ENCODE results near the gene KDM4C.
"Not testable (repeated sequence)": the region's sequence is repeated elsewhere in the genome, so short reads cannot be mapped to it uniquely, and the experiment has no call there.

Gene KDM4C

DNA sequence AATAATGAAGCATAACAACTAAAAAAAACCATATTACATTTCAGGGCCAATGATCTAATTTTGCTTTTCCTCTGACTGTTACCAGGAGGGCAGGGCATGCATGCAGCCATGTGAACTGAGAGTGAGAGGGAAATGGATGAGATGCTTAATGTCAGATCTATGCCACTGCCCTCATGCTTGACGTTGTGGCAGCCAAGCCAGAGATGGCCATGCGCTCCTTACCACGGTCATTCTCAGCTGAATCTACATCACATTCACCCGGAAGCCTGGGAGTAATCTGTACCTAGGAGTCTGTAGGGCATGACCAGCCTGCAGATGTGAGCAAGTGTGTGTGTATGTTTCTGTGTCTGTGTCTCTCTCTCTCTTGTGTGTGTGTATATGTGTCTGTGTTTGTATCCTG, 183.7 kb downstream of the KDM4C start:
- DNase-seq, result no peak

DNA sequence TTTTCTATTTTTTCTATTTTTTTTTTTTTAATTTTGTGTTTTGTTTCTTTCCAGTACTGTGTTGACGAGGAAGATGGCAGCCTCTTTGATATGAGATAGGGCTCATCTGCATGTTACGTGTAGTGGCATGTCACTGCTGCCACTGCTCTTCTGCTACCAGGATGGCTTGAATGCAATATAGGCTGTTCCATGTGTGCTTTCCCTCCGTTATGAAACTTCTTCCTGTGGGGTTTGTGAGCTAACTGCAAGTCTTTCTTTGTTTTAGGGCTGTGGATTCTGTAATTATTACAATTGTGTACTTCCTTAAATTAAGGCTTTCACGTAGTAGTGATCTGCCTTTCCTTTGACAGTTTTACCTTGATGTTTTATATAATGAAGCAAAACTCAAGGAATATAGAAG, 184.6 kb downstream of the KDM4C start:
- DNase-seq, result no peak

DNA sequence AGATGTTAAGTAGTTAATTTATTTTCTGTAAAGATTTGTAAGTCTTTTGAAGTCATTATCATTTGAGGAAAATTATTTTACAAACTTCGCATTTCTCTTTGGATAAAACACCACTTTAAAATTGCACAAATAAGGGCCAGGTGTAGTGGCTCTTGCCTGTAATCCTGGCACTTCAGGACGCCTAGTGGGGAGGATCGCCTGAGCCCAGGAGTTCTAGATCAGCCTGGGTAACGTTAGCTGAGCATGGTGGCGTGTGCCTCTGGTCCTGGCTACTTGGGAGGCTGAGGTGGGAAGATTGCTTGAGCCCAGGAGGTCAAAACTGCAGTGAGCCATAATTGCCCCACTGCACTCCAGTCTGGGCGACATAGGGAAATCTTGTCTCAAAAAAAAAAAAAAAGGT, 185.5 kb downstream of the KDM4C start:
- no peak for DNase-seq

DNA sequence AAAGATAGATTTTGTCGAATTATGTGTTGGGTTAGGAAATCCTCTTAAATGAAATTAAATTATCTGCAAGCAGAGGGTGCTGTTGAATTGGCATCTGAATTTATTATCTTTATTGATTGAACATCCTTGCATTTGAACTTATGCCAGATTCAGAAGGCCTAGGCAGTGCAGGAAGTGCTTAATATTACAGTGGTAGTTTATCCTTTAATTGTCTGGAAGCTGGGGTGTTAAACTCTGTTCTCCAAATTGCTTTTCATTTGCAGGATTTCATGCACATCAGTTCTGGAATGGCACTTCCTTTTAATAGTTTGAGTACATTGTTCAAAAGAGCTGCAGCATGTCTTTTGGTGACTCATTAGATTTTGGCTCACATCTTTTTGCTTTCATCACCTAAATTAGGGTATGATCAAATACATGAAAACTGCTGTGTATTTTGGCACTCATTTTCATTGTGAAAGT, 186.3 kb downstream of the KDM4C start:
- peak in 1 of 3 experiments; percentile 43 for DNase-seq

DNA sequence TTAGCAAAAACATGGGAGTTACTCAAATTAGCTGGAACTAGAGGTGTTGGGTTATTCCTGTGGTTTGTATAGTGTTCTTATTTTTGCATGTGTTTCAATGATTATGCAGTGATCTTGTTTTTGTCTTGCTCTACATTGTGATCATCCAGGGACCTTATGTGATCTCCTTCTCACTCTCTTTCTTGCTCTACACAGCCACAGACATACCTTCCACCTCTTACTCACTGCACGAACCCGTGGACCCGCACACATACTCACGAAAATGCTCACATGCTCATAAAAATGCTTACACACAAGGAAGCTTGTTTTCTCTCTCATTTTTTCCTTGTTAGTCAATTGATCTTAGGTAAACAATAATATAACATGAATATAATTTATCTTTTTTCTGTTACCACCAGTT, 187.1 kb downstream of the KDM4C start:
- DNase-seq, result no peak

DNA sequence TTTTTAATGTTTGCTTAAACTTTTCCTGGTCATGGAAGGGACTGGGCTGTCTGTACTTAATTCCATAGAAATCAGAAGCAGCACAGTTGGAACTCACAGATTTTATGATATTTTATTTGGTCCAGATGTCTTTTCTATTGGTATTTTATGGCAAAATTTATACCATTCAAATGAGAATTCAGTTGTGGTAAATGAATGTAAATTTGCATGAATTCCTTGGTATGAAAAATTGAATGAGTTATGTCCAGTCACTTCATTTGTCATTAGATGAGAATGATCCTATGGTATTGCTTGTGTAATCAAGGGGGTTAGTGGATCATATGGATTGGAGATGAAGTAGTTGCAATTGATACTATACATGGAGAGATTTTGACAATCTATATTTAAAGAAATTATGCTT, 188.0 kb downstream of the KDM4C start:
- DNase-seq, result no peak

DNA sequence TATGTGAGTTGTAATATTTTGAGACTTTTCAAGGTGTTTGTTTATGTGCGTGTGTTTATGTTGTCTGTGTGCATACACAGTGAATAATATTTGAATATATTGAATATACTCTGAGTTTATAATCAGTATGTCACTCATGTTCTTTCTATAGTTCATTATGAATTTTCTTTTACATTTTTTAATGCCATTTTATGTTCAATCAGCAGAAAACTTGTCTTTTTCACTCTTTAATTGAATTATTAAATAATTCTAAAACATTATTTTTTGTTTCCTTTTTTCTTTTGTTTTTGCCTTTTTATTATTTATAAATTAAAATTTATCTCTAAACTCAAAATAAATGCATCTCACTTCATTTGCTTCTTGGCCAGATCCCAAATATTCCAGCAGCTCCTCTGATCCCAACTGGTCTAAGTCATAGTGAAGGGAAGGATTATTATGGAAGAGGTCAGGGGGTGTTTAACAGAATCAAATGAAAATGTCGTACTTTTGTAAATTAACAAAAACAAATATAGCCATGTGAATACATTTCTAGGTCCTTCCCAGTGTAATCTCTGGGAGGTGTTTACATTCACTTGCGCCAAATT, 188.9 kb downstream of the KDM4C start:
- DNase-seq, result no peak

DNA sequence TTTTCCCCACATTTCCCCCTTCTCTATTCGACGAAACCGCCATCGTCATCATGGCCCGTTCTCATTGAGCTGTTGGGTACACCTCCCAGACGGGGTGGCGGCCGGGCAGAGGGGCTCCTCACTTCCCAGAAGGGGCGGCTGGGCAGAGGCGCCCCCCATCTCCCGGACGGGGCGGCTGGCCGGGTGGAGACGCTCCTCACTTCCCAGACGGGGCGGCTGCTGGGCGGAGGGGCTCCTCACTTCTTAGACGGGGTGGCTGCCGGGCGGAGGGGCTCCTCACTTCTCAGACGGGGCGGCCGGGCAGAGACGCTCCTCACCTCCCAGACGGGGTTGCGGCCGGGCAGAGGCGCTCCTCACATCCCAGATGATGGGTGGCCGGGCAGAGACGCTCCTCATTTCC, 191.1 kb downstream of the KDM4C start:
- not testable (repeated sequence) for DNase-seq

DNA sequence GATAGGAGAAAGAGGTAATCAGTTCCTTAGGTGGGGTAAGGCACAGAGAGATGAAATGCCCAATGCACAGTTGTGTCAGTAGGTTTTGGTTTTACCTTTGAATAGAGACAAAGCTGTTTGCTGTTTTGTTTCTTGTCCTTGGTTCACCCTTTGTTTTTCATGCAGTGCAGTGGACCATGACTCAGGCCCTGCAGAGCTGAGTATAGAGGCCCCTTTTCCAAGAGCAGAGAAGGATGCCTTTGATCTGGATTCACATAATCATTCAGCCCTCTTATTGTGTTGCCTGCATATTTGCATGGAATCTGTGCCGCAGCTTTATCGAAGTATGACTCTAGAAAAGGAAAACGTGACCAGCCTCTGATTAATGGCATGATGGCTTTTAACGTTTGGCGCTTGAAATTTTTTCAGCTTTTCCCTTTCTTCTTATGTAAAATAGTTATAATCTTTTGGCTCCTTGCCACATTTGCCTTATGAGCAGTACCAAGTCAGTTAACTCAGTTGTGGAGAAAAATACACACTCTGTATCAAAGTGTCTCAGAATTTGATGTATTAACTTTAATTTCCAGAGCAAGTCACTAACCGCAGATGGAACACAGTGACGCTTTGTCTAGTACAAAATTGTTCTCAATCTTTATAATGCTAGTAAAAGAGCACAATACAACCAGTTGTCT, 197.6 kb downstream of the KDM4C start:
- DNase-seq, result peak in 2 of 3 experiments; percentile 11 to 42

DNA sequence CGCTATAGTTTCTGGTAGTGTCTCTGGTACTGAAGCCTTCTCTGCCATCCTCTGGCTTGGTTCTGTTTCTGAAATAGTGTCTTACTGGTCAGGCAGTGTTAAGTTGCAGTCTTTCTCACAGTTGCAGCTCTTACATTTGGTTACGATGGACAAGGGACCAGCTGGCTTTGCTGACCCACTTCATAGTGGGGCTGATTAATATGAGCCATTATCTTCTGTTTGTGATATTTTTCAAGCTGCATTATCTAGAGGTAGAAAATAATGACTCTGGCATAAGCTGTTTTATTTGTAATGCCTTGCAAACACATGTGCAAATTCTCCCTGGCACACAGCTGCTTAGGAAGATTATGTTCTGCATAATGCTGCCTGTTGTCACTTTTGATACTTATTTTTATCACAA, 199.1 kb downstream of the KDM4C start:
- DNase-seq, result peak in 2 of 3 experiments; percentile 4 to 26

DNA sequence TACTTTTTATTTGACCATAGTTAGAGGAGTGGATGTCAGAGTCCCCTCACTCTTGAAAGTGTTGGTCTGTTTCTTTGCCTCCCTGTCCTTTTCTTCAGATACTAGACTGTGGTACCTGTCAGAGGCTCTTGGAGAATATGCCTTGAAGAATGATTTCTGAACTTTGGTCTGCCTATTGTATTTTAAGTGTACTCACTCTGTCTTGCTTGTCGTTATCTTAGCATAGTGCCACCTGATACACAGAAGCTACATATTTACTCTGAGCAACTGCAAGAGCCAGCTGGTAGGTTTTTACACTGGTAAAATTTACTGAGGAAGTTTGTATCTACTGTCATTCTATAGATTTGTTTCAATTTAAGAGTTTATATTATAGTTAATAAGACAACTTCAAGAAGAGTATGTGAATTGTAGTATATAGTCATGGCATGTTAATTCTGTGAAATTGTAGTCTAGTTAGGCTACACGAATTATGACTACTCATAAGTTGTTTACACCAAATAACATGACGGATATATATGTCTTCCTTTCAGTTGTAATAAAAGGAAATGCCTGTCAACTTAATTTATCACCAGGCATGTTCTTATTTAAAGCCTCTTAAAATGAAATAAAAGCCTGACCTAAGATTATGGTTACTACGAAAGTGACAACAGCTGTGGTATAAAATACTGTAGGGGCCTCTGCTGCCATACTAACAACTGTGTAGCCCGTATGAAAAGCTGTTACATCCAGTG, 201.7 kb downstream of the KDM4C start:
- DNase-seq, result peak in 1 of 3 experiments; percentile 4

DNA sequence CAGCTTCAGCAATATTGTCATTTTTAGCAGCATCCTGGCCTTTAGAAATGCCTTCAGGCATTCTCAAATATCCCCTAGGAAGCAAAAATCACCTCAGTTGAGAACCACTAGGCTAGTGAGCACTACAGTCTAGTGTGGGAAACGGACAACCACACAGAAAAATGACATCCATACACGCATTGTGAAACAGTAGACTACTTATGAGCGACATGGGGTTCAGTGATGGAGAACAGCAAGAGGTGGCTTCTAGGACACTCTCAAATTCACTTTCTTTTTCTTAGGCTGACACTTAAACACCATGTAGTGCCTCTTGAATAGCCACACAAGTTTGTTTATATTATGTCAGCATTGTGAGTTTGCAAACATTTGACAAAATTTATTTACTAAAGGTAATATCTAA, 203.0 kb downstream of the KDM4C start:
- DNase-seq, result no peak

DNA sequence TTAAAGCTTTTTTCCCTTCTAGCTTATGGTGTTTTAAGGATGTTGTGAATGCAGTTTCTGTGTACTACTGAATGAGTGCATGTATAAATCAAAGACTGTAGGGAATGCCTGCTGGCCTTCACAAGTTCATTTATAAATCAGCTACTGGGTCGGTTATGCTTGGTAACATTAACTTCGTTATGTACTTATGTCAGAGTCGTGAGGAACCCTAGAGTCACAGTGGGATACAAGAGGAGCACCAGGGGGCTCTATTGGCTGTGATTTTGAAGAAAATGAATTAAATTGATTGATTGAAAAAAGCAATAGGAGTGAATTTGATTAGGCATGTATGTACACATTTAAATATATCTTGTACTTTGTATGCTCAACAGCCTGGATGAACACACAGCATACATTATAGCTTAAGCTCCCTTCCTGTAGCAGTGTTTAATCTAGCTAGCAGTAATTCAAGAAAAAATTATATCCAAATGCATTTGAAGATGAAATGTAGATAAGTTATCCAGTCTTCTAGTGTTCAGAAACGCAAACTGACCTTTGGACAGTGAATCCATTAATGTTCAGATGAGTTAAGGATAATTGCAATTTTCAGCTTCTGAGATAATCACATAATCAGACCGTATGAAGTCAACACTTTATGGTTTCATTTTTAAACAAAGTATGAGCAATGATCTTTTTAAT, 204.2 kb downstream of the KDM4C start:
- DNase-seq, result no peak

DNA sequence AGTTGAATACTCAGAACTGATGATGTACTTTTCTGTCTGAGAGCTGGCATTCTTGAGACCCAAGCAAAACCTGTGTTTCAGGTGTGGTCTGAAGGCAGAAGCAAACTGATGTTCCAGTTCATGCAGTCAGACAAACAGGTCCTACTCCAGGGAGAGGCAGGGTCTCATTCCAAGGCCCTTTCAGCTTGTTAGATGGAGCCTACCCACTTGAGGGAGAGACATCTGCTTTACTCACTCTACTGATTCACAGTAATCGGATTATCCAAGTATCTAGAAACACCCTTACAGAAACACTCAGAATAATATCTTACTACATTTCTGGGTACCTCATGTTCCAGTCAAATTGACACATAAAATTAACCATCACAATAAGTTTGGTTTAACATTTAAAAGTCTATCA, 207.8 kb downstream of the KDM4C start:
- DNase-seq, result no peak

DNA sequence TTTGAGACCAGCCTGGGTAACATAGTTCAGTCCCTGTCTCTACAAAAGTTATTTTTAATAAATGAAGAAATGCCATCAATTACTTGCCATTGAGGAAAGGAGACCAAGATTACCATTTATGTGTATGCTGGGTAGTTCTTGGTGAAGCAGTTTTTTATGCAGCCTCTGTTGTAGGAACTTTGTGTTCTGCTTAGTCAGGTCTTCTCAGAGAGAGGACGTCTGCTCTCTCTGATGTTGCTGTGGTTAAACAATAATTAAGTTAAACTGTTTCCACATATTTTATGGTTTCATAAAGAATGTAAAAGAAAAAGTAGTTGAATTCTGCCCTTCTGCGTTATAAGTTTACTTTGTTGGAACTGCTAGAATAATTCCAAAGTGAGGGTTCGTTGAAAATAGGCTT, 210.5 kb downstream of the KDM4C start:
- DNase-seq, result no peak

DNA sequence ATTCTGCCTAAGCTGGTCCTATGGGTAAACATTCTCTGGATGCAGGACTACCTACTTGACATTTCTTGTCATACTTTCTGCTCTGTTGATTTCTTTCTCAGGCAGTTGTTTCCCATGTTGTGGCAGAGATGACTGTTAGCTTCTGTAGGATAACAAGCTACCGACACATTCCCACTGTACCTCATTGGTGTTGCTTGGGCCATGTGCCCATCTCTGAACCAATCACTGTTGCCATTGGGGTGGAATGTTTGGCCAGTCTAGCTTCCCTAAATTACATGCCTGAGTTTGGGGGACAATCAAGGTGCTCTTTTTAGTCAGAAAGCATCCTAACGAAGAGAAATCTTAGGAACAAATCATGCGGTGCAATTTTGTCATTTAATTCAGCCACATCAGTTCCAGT, 212.0 kb downstream of the KDM4C start:
- no peak for DNase-seq

DNA sequence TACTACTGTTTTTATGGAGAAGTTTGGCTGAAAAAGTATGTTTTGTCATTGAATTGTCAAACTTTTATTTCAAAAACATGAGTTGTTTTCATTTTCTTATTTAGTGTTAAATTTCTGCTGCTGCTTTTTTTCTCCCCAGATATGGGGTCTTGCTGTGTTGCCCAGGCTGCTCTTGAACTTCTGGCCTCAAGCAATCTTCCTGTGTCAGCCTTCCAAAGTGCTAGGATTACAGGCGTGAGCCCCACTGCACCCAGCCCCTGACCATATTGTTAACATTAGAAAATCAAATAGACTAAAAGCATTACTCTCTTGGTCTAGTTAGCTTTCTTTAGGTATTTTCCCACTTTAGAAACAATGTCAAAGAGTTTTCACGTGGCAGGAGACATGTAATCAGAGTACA, 215.3 kb downstream of the KDM4C start:
- DNase-seq, result no peak

DNA sequence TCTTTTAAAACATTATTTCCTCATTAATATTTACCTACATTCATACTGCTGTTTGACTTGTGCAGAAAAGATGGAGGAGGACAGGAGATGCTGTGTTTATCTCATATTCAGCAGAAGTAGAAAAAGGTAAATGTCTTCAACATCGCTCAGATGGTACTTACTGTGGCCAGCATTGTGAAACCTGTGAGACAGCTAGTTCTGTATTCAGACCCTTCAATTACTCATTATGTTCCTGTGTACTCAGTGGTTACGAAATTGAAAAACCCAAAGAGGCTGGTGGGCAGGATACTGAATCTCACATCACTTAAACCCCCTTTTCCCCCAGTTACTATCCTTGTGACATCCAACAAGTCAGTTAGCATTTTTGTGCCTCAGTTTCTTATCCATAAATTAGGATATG, 216.0 kb downstream of the KDM4C start:
- DNase-seq, result no peak

DNA sequence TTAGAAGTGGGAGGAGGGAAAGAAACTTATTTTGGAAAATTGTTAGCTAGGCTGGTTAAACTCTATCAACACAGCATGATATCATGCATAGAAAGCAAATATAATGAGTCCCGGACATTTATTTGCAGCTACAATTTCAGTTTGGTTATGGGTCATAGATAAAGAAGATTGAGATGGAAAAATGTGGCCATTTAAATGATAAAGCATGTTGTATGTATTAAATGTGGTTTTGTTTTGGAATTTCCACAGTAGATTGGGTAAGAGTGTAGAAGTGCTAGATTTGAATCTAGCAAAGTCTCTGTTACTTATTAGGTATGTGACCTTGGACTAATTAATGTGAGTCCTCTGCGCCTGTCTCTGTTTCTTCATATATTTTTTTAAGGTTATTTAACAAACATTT, 217.4 kb downstream of the KDM4C start:
- no peak for DNase-seq

DNA sequence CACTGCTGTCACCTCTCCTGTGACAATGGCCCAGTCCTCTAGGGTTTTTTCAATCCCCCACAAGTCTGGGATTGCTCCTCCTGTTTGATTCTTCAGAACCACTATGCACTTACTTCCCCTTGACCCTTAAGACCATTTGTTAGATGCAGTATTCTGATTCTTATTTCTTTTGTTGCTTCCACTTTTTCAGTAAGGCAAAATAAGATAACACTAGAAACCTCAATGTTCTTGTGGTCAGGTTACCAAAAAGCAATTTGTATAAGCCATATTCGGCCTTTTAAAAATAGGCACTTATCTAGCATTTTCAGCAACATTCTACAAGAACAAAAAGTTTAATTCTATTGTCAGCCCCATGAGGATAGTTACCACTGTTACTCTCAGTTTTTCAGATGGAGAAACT, 220.0 kb downstream of the KDM4C start:
- no peak for DNase-seq

DNA sequence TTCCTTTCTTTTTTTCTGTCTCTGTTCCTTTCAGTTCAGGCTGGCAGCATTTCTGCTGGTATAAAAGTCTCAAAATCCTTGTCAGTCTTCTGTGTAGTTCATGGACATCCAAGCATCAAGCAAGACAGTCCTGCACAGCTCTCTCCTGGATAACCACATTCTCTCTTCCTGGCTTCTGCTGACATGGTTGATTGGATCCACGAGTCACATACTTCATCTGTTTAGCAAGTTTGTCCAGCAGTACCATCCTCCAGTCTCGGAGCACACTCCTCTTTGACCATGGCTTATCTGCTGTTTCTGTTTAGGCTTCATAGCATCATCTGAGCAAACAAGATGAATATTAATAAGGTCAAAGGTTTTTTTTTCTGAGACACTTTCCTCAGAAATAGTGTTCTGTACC, 220.8 kb downstream of the KDM4C start:
- DNase-seq, result no peak

DNA sequence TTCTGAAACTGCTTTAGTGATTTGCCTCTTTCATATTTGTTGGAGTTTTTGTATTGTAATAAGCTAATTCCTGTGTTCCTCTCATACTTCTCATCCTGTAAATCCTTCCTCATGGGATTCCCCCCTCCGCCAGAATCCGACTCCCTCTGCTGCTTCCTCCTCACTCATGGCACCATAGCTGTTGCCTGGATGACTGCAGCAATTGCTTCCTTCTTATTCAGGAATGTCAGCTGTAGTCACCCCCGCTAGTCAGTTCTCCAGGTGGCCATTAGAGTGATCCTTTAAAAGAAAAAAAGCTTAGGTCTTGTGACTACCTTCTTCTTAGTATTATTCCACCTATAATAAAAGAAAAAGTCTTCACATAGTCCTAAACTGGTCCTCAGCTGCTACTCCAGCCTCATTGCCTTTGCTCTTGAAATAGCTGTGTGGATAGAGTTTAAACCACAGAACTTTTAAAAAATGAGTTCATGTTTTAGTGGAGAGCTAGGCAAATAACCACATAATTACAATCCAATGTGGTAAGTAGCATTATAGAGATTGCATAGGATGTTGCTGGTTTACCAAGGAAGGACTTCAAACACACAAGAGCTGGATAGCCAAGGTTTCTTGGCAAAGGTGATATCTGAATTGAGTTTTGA, 227.3 kb downstream of the KDM4C start:
- peak in 1 of 3 experiments; percentile 22 for DNase-seq

DNA sequence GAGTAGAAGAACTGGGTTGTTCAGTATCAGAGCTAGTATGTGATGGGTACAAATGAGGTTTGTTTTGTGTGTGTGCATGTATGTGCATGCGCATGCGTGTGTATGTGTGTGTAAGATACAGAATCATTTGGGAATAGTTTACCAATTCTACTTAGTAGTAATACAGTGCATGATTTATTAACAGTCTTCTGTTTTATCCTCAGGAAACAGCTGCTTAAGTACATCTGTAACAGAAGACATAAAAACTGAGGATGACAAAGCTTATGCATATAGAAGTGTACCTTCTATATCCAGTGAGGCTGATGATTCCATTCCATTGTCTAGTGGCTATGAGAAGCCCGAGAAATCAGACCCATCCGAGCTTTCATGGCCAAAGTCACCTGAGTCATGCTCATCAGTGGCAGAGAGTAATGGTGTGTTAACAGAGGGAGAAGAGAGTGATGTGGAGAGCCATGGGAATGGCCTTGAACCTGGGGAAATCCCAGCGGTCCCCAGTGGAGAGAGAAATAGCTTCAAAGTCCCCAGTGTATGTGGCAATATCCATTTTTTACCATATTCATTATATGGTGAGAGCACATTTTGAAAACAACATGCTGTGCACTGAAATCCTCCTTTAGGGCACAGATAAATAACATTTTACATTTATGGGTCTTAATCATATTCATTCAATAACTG, 228.5 kb downstream of the KDM4C start:
- no peak for DNase-seq
